ENCODE results near the gene HAL. TPM values are rescaled to one million over a fixed set of nuclear protein-coding genes. Genes with fewer than 3 reads are reported as not detected.
"Not testable (repeated sequence)": the region's sequence is repeated elsewhere in the genome, so short reads cannot be mapped to it uniquely, and the experiment has no call there.

The HAL gene
- total and polyA plus RNA-seq, 2 of the 4 experiments (the other 2 are of a cell fraction) = under 0.01 to 0.02 TPM

GRCh38 chr12:95969116-95969515 is 27.0 kb downstream of the HAL start:
- H2AK9ac ChIP-seq (replicated peaks; ENCODE audit: low read depth, low read length, poor library complexity); H3K18ac ChIP-seq (ENCODE audit: low read depth, low read length); H3K4me3 ChIP-seq (ENCODE audit: insufficient read depth, low read depth, low read length); ATAC-seq (ENCODE audit: low read depth); BruUV-seq (replicated peaks); H3K4me1 ChIP-seq (ENCODE audit: control insufficient read depth, insufficient read depth, low read length); H3K27me3 ChIP-seq (ENCODE audit: control insufficient read depth, insufficient read depth, low read length); intact Hi-C loops (cut with micrococcal nuclease); dilution Hi-C loops (cut with HindIII; ENCODE audit: low sequenced_read_pairs, unreplicated experiment); H3K4ac ChIP-seq (ENCODE audit: low read depth, low read length); H2BK120ac ChIP-seq (ENCODE audit: low read depth, low read length); H4K20me1 ChIP-seq (ENCODE audit: insufficient read depth, low read length); H2BK5ac ChIP-seq (ENCODE audit: low read depth, low read length, poor library complexity, severe bottlenecking); H3K23ac ChIP-seq (ENCODE audit: low read depth, low read length); H2AFZ ChIP-seq (replicated peaks; ENCODE audit: low read length, poor library complexity); H3K36me3 ChIP-seq (ENCODE audit: control insufficient read depth, insufficient read depth, low read length); H2AK5ac ChIP-seq (ENCODE audit: low read depth, low read length); H3K9ac ChIP-seq (ENCODE audit: low read depth, low read length); H2BK20ac ChIP-seq (ENCODE audit: low read depth, low read length); H3K4me2 ChIP-seq (ENCODE audit: low read depth, low read length); POLR2A ChIA-PET (ENCODE audit: unreplicated experiment); H3K14ac ChIP-seq (replicated peaks; ENCODE audit: low read depth, low read length); H3K9me3 ChIP-seq (ENCODE audit: control insufficient read depth, insufficient read depth, low read length); H3K56ac ChIP-seq (ENCODE audit: extremely low read depth, insufficient read depth, low read length); H3K9me1 ChIP-seq (ENCODE audit: insufficient read depth, low read length); H3K27ac ChIP-seq (ENCODE audit: insufficient read depth, low read length); CTCF ChIA-PET; H2BK15ac ChIP-seq (ENCODE audit: low read depth, low read length); H4K8ac ChIP-seq (ENCODE audit: low read depth in 2 of 2, low read length in 2 of 2); H3K79me1 ChIP-seq (ENCODE audit: low read depth in 1 of 2, low read length in 2 of 2); in situ Hi-C loops (cut with MboI; ENCODE audit: low sequenced_read_pairs); H4K5ac ChIP-seq (ENCODE audit: low read depth, low read length); DNase-seq; H4K91ac ChIP-seq (ENCODE audit: insufficient read depth, low read depth, low read length): not testable (repeated sequence)
- WGBS, 2 experiments (ENCODE audit: extremely low coverage in 2 of 2, insufficient read length in 1 of 2) = 84% methylated on average over 5 of the region's 28 CpGs; no CpG with 5 or more reads in 1 of the 2 experiments
